CD4-positive, alpha-beta memory T cell (primary cell): ENCODE results near the gene TBX2. TPM values are rescaled to one million over a fixed set of nuclear protein-coding genes. Genes with fewer than 3 reads are reported as not detected.

Experiments used
- CTCF ChIA-PET: fragments of 350-600 bp; sonication (Branson Sonifier 250); formaldehyde crosslinking; loops from one replicate; lab custom pipeline; 2021; ENCODE audit warnings: inconsistent platforms; ENCODE audit not compliant: partially characterized antibody; lab: Charles Lee
- POLR2A ChIA-PET: fragments of 350-600 bp; sonication (Branson Sonifier 250); formaldehyde crosslinking; loops from one replicate; lab custom pipeline; 2021; ENCODE audit not compliant: partially characterized antibody; lab: Charles Lee
- DNase-seq, 5 donors: peaks; one replicate each; pipeline versions ENCODE4 v3.0.0 to v3.0.0-alpha.2; 2020 to 2022; ENCODE audit warnings: mixed read lengths in 1 of 5
- H3K27ac ChIP-seq: one replicate; pipeline ENCODE4 v1.7.0; 2013; ENCODE audit warnings: low read depth, low read length
- H3K27me3 ChIP-seq: 2 replicates; pipeline ENCODE4 v1.7.0; 2013; ENCODE audit warnings: mild to moderate bottlenecking, low read length, moderate library complexity; ENCODE audit not compliant: insufficient read depth
- H3K36me3 ChIP-seq: 2 replicates; pipeline ENCODE4 v1.7.0; 2013; ENCODE audit warnings: mild to moderate bottlenecking, low read length, moderate library complexity; ENCODE audit not compliant: insufficient read depth
- H3K4me1 ChIP-seq: 2 replicates; pipeline ENCODE4 v1.7.0; 2013; ENCODE audit warnings: mild to moderate bottlenecking, low read length, moderate library complexity; ENCODE audit not compliant: insufficient read depth
- H3K4me3 ChIP-seq, 2 donors: one replicate each; pipeline ENCODE4 v1.7.0; 2013; ENCODE audit warnings: low read length in 2 of 2, mild to moderate bottlenecking in 1 of 2
- H3K9me3 ChIP-seq, 2 donors: one replicate each; pipeline ENCODE4 v1.7.0; 2013; ENCODE audit warnings: low read length in 2 of 2, control low read depth in 1 of 2; ENCODE audit not compliant: control insufficient read depth in 1 of 2
- H3K27ac Mint-ChIP-seq, 7 donors: one replicate each; pipeline ENCODE4 v1.8.0; 2020 to 2021; ENCODE audit warnings: mixed read lengths in 7 of 7, mild to moderate bottlenecking in 6 of 7, inconsistent platforms in 3 of 7, moderate library complexity in 3 of 7
- H3K27me3 Mint-ChIP-seq, 2 donors: one replicate each; pipeline ENCODE4 v1.8.0; 2020 to 2021; ENCODE audit warnings: mixed read lengths in 2 of 2
- H3K36me3 Mint-ChIP-seq, 2 donors: one replicate each; pipeline ENCODE4 v1.8.0; 2020 to 2021; ENCODE audit warnings: mixed read lengths in 2 of 2, inconsistent platforms in 1 of 2, mild to moderate bottlenecking in 1 of 2
- H3K4me1 Mint-ChIP-seq, 4 donors: one replicate each; pipeline ENCODE4 v1.8.0; 2020 to 2021; ENCODE audit warnings: mixed read lengths in 4 of 4, mild to moderate bottlenecking in 1 of 4
- H3K4me3 Mint-ChIP-seq, 8 donors: one replicate each; pipeline ENCODE4 v1.8.0; 2020 to 2021; ENCODE audit warnings: mixed read lengths in 8 of 8, mild to moderate bottlenecking in 7 of 8, moderate library complexity in 6 of 8, inconsistent platforms in 3 of 8
- H3K9me3 Mint-ChIP-seq, 8 donors: one replicate each; pipeline ENCODE4 v1.8.0; 2020 to 2021; ENCODE audit warnings: mixed read lengths in 8 of 8, mild to moderate bottlenecking in 5 of 8, inconsistent platforms in 3 of 8, moderate library complexity in 1 of 8
- intact Hi-C: fragments of 100-400 bp; cut with micrococcal nuclease; formaldehyde crosslinking; loops from one replicate; pipeline ENCODE4 v1.15.1; 2023
- polyA plus RNA-seq, 2 donors: library from polyadenylated mRNA; unstranded; fragments of 300-500 nt; fragmentation: Illumina TruSeq; gene quantifications; one replicate each; pipeline ENCODE4 v1.2.3, GENCODE V29; 2021
- total RNA-seq, 2 experiments: library from RNA; stranded (reverse); gene quantifications; one replicate each; pipeline ENCODE4 v1.2.3, GENCODE V29; 2021

Gene TBX2
- total and polyA plus RNA-seq, 4 experiments from 2014 or later = not detected

- H3K27ac ChIP-seq = no peak overlapping the region
- H3K27me3 Mint-ChIP-seq = peaks cover 54 to 57% of the 10 kb centered on the region in 2 donors
- peaks cover 22 to 68% (median 38%) of the 10 kb centered on the region in 4 donors for H3K4me1 Mint-ChIP-seq
- no peak for DNase-seq
- H3K27ac Mint-ChIP-seq = no peak overlapping the region
- H3K36me3 ChIP-seq = no peaks in the 10 kb centered on the region
- H3K4me3 Mint-ChIP-seq = peak overlapping the region in 6 of 8 donors; percentile 32 to 75 (median 50)
- H3K9me3 ChIP-seq = no peaks in the 10 kb centered on the region
- H3K36me3 Mint-ChIP-seq = no peaks in the 10 kb centered on the region
- no peak overlapping the region for H3K4me3 ChIP-seq
- POLR2A ChIA-PET = interaction anchor here (0.6 kb wide), 1 partner anchor 513 kb away, joined by 3 read pairs; no protein-coding TSS in a partner anchor
- CTCF ChIA-PET = interaction anchor here (0.6 to 1.8 kb wide), 2 partner anchors 8 to 15 kb away, joined by 3 to 7 read pairs; no protein-coding TSS in a partner anchor
- H3K9me3 Mint-ChIP-seq = peaks cover 0 to 4% (median 0%) of the 10 kb centered on the region in 8 donors
- peaks cover 55% of the 10 kb centered on the region for H3K4me1 ChIP-seq
- peaks cover 76% of the 10 kb centered on the region for H3K27me3 ChIP-seq
- intact Hi-C loops = no loop called here
Measured at GRCh38 chr17:61404913-61405685, 5.5 kb downstream of the TBX2 start.

DNA sequence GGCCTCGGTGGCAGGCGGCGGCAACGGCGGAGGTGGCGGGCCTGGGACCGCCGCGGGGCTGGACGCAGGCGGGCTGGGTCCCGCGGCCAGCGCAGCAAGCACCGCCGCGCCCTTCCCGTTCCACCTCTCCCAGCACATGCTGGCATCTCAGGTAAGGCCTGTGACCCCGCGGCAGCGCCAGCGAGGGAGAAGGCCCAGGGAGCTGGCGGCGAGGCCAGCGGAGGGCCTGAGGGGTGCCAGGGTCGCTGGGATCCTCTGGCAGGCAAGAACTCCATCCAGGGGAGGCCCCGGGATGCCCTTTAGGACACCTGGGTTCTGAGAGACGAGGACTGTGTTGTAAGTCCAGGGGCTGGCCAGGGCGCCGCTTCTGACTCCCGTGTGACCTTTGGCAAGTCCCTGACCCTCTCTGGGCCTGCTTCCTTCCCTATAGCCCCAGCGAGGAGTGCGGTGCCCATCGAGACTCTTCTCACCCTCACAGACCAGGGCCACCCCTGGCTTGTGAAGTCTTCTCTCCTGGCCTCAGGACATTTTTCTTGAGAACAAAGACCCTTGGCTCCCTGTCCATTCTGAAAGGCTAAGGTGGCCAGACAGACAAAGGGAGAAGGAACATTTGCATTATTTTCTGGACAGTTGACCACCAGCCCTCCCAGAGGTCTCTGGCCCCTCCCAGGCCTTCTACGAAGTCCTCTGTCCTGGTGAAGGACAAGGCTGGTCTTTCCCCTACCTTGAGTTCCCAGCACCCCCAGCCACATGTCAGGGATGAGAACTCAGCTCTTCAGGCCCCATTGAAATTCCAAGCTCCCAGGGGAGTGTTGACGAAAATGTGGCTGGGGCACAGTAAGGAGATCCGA is 6.3 kb downstream of the TBX2 start:
- DNase-seq = no peak
- Mint-ChIP-seq H3K27ac (no peak overlapping the region), H3K4me3 (peak overlapping the region in 3 of 8 donors; percentile 21 to 45 (median 24)), H3K27me3 (peaks cover 57 to 63% of the 10 kb centered on the region in 2 donors), H3K4me1 (peaks cover 26 to 72% (median 42%) of the 10 kb centered on the region in 4 donors), H3K9me3 (peaks cover 0 to 4% (median 0%) of the 10 kb centered on the region in 8 donors), H3K36me3 (no peaks in the 10 kb centered on the region)
- ChIA-PET CTCF (no interaction called here), POLR2A (interaction anchor here (0.6 kb wide), 1 partner anchor 513 kb away, joined by 3 read pairs; no protein-coding TSS in a partner anchor)
- H3K9me3 ChIP-seq = no peaks in the 10 kb centered on the region
- H3K4me1 ChIP-seq = peaks cover 58% of the 10 kb centered on the region
- H3K4me3 ChIP-seq = no peak overlapping the region
- intact Hi-C loops = no loop called here
- H3K27me3 ChIP-seq = peaks cover 78% of the 10 kb centered on the region
- no peaks in the 10 kb centered on the region for H3K36me3 ChIP-seq
- H3K27ac ChIP-seq = no peak overlapping the region

DNA sequence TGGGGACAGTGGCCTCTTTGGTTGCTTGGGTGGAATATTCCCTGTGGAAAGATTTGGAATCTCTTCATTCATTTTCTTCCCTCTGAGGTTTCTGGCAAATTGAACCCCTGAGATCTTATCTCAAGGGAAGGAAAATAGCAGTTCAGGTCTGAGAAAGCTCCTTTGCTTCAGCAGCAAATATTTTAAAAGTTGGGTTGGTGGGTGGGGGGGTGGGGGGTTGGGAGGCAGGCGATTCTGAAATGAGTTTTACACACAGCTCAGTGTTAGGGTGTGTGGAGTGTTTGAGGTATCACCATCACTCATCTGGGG is 6.8 kb downstream of the TBX2 start:
- H3K9me3 Mint-ChIP-seq = peaks cover 0 to 2% (median 0%) of the 10 kb centered on the region in 8 donors
- intact Hi-C loops = no loop called here
- H3K4me1 ChIP-seq = peaks cover 52% of the 10 kb centered on the region

DNA sequence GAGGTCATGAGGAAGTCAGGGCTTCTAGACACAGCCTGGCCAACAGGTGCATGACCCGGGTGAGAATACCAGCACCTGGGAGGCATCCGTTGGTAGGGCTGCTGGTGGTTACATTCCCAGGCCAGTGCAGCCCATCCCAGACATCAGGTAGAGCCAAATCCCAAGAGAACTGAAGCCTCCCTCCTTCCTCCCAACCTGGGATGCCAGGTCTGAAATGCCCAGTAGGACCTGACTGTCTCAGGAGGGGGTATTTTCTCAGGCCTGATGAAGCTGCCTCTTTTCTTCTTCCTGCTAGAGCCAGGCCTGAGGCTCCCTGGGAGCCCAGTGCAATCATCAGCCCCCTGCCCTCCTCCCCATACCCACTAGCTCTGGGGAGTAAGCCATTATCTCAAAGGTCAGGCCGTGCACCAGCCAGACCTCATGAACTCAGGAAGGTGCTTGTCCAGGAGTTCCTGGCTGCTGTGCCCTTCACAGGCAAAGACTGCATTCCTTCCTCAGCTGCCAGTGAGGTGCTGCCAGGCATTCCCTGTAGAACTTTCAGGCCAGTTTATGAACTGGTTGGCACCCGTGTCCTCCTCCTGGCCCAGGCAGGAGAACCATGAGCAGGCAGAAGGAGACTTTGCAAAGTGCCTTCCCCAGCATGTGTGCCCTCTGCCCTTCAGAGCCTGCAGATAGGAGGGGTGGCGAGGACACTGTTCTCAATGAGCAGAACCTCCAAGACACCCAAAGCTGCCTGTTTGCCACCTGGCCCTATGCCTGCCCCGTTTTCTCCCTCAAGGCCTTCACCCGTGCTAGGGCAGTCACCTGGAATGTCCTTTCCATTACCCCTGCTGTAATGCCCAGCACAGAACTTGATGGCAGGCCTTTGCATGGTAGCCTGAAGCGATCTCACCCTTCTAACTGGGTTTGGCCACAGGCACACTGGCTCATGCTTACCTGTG is 7.6 kb downstream of the TBX2 start:
- Histone ChIP-seq H3K36me3 (no peaks in the 10 kb centered on the region), H3K9me3 (no peaks in the 10 kb centered on the region), H3K4me3 (no peak overlapping the region), H3K27me3 (peaks cover 68% of the 10 kb centered on the region), H3K4me1 (peaks cover 49% of the 10 kb centered on the region), H3K27ac (no peak overlapping the region)
- Mint-ChIP-seq H3K36me3 (no peaks in the 10 kb centered on the region), H3K4me3 (peak overlapping the region in 4 of 8 donors; percentile 11 to 73 (median 18)), H3K27me3 (peaks cover 52 to 55% of the 10 kb centered on the region in 2 donors), H3K27ac (peak overlapping the region in 1 of 7 donors; percentile 42), H3K4me1 (peaks cover 23 to 61% (median 35%) of the 10 kb centered on the region in 4 donors), H3K9me3 (peaks cover 0 to 2% (median 0%) of the 10 kb centered on the region in 8 donors)
- CTCF ChIA-PET = no interaction called here
- no peak for DNase-seq
- intact Hi-C loops = no loop called here
- POLR2A ChIA-PET = no interaction called here

More for the DNA sequence above, 6.8 kb downstream of the TBX2 start:
- H3K9me3 ChIP-seq = no peaks in the 10 kb centered on the region
- no peak for DNase-seq
- no peak overlapping the region for H3K27ac ChIP-seq
- Mint-ChIP-seq H3K27ac (peak overlapping the region in 1 of 7 donors; percentile 42), H3K4me1 (peaks cover 24 to 66% (median 37%) of the 10 kb centered on the region in 4 donors), H3K27me3 (peaks cover 54 to 57% of the 10 kb centered on the region in 2 donors), H3K4me3 (peak overlapping the region in 2 of 8 donors; percentile 24 to 65), H3K36me3 (no peaks in the 10 kb centered on the region)
- H3K4me3 ChIP-seq = no peak overlapping the region
- H3K27me3 ChIP-seq = peaks cover 75% of the 10 kb centered on the region
- no peaks in the 10 kb centered on the region for H3K36me3 ChIP-seq
- POLR2A ChIA-PET = no interaction called here
- CTCF ChIA-PET = no interaction called here

DNA sequence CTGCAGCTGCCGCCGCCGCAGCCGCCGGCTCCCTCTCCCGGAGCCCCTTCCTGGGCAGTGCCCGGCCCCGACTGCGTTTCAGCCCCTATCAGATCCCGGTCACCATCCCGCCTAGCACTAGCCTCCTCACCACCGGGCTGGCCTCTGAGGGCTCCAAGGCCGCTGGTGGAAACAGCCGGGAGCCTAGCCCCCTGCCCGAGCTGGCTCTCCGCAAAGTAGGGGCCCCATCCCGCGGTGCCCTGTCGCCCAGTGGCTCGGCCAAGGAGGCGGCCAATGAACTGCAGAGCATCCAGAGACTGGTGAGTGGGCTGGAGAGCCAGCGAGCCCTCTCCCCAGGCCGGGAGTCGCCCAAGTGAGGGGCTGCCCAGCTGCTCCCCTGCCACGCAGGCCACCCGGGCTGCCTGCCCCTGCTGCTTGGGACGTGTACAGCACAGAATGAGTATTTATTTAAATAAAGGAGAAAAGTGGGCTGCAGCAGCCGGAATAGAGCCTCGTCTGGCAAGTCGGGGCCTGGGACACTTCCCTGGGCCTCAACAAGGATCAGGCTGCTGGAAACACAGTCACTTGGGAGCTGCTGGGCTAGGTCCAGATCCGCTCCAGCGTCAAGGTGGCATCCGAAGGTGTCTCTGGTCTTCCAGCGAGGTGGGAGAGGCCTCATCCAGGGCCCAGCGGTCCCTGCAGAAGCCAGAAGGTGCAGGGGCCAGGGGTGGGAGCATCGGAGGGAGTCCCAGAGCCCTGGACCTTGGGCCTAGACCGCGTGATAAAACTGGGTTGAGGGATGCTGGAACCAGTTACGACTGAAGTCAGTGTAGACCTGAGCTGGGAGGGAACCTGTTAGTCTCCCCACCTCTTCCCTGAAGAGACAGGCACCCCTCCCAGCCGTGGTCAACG is 8.8 kb downstream of the TBX2 start:
- no peaks in the 10 kb centered on the region for H3K9me3 Mint-ChIP-seq
- CTCF ChIA-PET = interaction anchor here (0.7 to 0.9 kb wide), 3 partner anchors 18 to 437 kb away, joined by 3 read pairs; no protein-coding TSS in a partner anchor
- H3K36me3 Mint-ChIP-seq = no peaks in the 10 kb centered on the region
- Histone ChIP-seq H3K27me3 (peaks cover 61% of the 10 kb centered on the region), H3K36me3 (no peaks in the 10 kb centered on the region), H3K4me3 (no peak overlapping the region), H3K9me3 (no peaks in the 10 kb centered on the region), H3K27ac (no peak overlapping the region), H3K4me1 (peaks cover 38% of the 10 kb centered on the region)
- peak overlapping the region in 7 of 8 donors; percentile 52 to 87 (median 72) for H3K4me3 Mint-ChIP-seq
- peaks cover 42 to 44% of the 10 kb centered on the region in 2 donors for H3K27me3 Mint-ChIP-seq
- intact Hi-C loops = no loop called here
- DNase-seq = no peak
- peaks cover 15 to 50% (median 26%) of the 10 kb centered on the region in 4 donors for H3K4me1 Mint-ChIP-seq
- H3K27ac Mint-ChIP-seq = peak overlapping the region in 1 of 7 donors; percentile 42
- POLR2A ChIA-PET = no interaction called here
